Left ventricle myocardium inferior (tissue), 1 donor: ENCODE results near the gene AXIN1. TPM values are rescaled to one million over a fixed set of nuclear protein-coding genes. Genes with fewer than 3 reads are reported as not detected.

Experiments
- DNase-seq: peaks from one replicate; pipeline ENCODE4 v3.0.0-alpha.2; 2020
- H3K27ac ChIP-seq: fragments of 200-600 bp; replicated peaks from 2 replicates; pipeline ENCODE4 v1.8.0; 2021
- H3K27me3 ChIP-seq: fragments of 200-600 bp; 2 replicates; pipeline ENCODE4 v1.8.0; 2021; ENCODE audit warnings: low read depth
- H3K36me3 ChIP-seq: fragments of 200-600 bp; 2 replicates; pipeline ENCODE4 v1.8.0; 2021
- H3K4me1 ChIP-seq: fragments of 200-600 bp; 2 replicates; pipeline ENCODE4 v1.8.0; 2021
- H3K4me3 ChIP-seq: fragments of 200-600 bp; 2 replicates; pipeline ENCODE4 v1.8.0; 2021; ENCODE audit warnings: mild to moderate bottlenecking, moderate library complexity
- H3K9me3 ChIP-seq: fragments of 200-600 bp; replicated peaks from 2 replicates; pipeline ENCODE4 v1.8.0; 2021
- CTCF ChIP-seq: fragments of 200-600 bp; IDR thresholded peaks from 2 replicates; pipeline ENCODE4 v1.8.0; 2021; ENCODE audit warnings: antibody characterized with exemption, mild to moderate bottlenecking, borderline replicate concordance
- intact Hi-C: fragments of 100-400 bp; cut with micrococcal nuclease; formaldehyde crosslinking; loops from one replicate; pipeline ENCODE4 v1.11.0; 2022
- total RNA-seq: library from RNA; stranded (reverse); fragmentation: NEBNext Ultra II Directional; extraction: Animal tissue kit (Norgen Biotek cat#: 25700); gene quantifications from one replicate; pipeline ENCODE4 v1.2.1, GENCODE V29; 2021
- donor health status: DM: no; HTN: yes; CAD: no; lungs with severe emphysema.

Gene AXIN1
- total RNA-seq, 1 donor from 2014 or later = 12.2 TPM

- intact Hi-C loops = no loop called here
- H3K4me3 ChIP-seq = peak overlapping the region; percentile 77
- no peaks in the 10 kb centered on the region for H3K27me3 ChIP-seq
- no peaks in the 10 kb centered on the region for H3K36me3 ChIP-seq
- no peaks in the 10 kb centered on the region for H3K9me3 ChIP-seq
- H3K27ac ChIP-seq = peak overlapping the region; percentile 78
- DNase-seq = no peak
- H3K4me1 ChIP-seq = peaks cover 76% of the 10 kb centered on the region
- TF ChIP-seq CTCF = no peak
Measured at GRCh38 chr16:383326-384051, 31.0 kb upstream of the AXIN1 start.

GRCh38 chr16:381789-382717 lies 29.5 kb upstream of the AXIN1 start, which contains the start of gene PGAP6:
PGAP6 (minus strand) TSS chr16:381978; CDS start chr16:381821, 157 bp downstream.
- DNase-seq = peak; percentile 68
- H3K27ac ChIP-seq = peak within 1 kb of the TSS; percentile 83
- H3K4me1 ChIP-seq = peaks cover 68% of the 10 kb centered on the region
- intact Hi-C loops = no loop called here
- H3K27me3 ChIP-seq = no peaks in the 10 kb centered on the region
- peaks cover 6% of the 10 kb centered on the region for H3K36me3 ChIP-seq
- no peaks in the 10 kb centered on the region for H3K9me3 ChIP-seq
- TF ChIP-seq CTCF = no peak
- H3K4me3 ChIP-seq = peak within 1 kb of the TSS; percentile 77

- Histone ChIP-seq H3K36me3 (peaks cover 15% of the 10 kb centered on the region), H3K27me3 (no peaks in the 10 kb centered on the region), H3K4me3 (peak overlapping the region; percentile 77), H3K9me3 (no peaks in the 10 kb centered on the region), H3K27ac (peak overlapping the region; percentile 83), H3K4me1 (peaks cover 61% of the 10 kb centered on the region)
- no peak for TF ChIP-seq CTCF
- intact Hi-C loops = no loop called here
- DNase-seq = no peak
Measured at GRCh38 chr16:381012-381788, 28.7 kb upstream of the AXIN1 start.

GRCh38 chr16:380762-381011 lies 28.2 kb upstream of the AXIN1 start:
- Histone ChIP-seq H3K4me3 (peak overlapping the region; percentile 77), H3K27me3 (no peaks in the 10 kb centered on the region), H3K27ac (peak overlapping the region; percentile 83), H3K9me3 (no peaks in the 10 kb centered on the region), H3K4me1 (peaks cover 59% of the 10 kb centered on the region), H3K36me3 (peaks cover 20% of the 10 kb centered on the region)
- intact Hi-C loops = no loop called here
- TF ChIP-seq CTCF = no peak
- no peak for DNase-seq
